ENCODE data around the gene TTC34.
"Not testable (repeated sequence)": the region's sequence is repeated elsewhere in the genome, so short reads cannot be mapped to it uniquely, and the experiment has no call there.

TTC34 gene

DNA sequence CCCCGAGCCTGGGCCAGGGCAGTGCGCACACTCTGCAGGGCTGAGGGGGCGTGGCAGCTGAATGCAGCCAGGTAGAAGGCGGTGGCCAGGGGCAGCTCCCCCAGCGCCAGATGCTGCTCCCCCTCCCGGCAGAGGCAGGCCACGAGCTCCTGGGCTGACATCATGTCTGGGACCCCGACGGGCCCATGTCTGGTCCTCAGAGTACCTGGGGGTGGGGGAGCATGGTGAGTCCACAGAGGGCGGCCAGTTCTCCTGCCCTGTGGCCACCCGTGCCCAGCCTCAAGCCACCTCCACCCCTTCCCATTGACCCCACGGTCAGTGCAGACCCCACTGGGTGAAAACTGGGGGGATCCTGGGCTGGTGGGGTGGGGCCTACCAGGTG lies 838 bp downstream of the TTC34 start:
- peaks cover 5% of the 10 kb centered on the region for H3K9me3 Mint-ChIP-seq
- no peak overlapping the region for H3K27ac Mint-ChIP-seq
- no peak overlapping the region for H3K4me3 Mint-ChIP-seq
- CTCF ChIA-PET, result interaction anchor here (0.6 to 2.1 kb wide), 4 partner anchors 13 to 419 kb away, joined by 3 to 6 read pairs (median 4); no protein-coding TSS in a partner anchor
- DNase-seq, result no peak
- peaks cover 14% of the 10 kb centered on the region for H3K27me3 Mint-ChIP-seq
- H3K4me1 Mint-ChIP-seq, result peaks cover 3% of the 10 kb centered on the region
- H3K36me3 Mint-ChIP-seq, result no peaks in the 10 kb centered on the region

DNA sequence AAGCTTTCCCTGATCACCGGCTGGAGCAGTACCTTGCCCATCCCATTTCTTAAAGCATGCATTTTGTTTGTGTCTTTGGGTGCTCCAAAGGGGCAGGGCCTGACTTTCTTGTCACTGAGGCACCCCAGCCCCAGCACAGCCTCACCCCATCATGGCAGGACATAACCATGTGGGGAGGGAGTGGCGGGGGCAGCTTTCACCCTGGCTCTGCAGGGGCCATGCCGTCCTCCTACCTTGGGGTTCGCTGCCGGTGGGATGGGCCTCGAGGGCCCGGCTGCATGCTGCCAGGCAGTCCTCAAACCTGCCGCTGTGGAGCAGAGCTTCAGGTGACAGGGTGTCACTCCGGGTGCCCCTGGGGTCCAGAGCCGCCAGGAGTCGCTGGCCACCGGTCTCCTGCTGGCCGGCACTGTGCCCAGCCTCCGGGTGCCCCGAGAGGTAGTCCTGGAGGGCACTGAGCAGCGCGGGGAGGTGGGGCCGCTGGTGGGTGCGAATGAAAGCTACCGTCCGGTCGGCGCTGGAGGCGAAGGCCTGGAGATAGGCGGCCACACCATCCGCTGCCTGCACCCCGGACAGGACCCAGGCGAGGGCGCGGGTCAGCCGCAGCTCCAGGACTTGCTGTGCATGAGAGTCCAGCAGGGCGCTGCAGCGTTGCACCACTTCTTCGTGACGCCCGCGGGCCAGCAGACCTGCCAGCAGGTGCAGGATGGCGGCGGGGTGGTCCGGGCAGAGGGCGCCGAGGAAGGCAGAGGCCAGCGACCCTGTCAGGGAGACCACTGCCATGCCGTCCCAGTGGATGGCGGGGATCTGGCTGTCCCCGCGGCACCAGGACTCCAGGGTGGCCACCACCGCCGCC lies 1.5 kb downstream of the TTC34 start:
- Mint-ChIP-seq H3K4me3 (no peak overlapping the region), H3K9me3 (peaks cover 10% of the 10 kb centered on the region), H3K36me3 (no peaks in the 10 kb centered on the region), H3K4me1 (peaks cover 3% of the 10 kb centered on the region), H3K27ac (no peak overlapping the region), H3K27me3 (peaks cover 14% of the 10 kb centered on the region)
- DNase-seq, result no peak
- CTCF ChIA-PET, result interaction anchor here (1.1 to 2.1 kb wide), 3 partner anchors 13 to 418 kb away, joined by 3 to 6 read pairs (median 4); no protein-coding TSS in a partner anchor

- CTCF ChIA-PET, H3K4me3 Mint-ChIP-seq, H3K36me3 Mint-ChIP-seq, DNase-seq, H3K27ac Mint-ChIP-seq, H3K4me1 Mint-ChIP-seq: not testable (repeated sequence)
- Mint-ChIP-seq H3K9me3 (peaks cover 13% of the 10 kb centered on the region), H3K27me3 (peaks cover 14% of the 10 kb centered on the region)
These were observed 2.5 kb downstream of the TTC34 start for GRCh38 chr1:2798958-2799357.

DNA sequence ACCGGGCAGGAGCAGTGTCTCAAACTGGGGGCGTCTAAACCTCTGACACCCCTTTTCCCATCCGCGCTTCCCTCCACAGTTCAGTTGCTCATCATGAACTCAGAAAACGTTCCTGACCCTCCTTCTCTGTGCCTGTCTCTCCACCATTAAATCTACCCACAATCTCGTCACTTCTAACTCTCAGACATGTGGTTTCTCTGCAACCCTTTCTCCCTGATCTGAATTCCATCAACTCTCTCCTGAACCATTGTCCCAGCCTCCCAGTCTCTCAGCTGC lies 3.8 kb downstream of the TTC34 start:
- H3K4me1 Mint-ChIP-seq, result peaks cover 3% of the 10 kb centered on the region
- H3K27me3 Mint-ChIP-seq, result peaks cover 15% of the 10 kb centered on the region
- H3K36me3 Mint-ChIP-seq, result peaks cover 2% of the 10 kb centered on the region
- H3K27ac Mint-ChIP-seq, result no peak overlapping the region
- no peak for DNase-seq
- CTCF ChIA-PET, result no interaction called here
- peaks cover 19% of the 10 kb centered on the region for H3K9me3 Mint-ChIP-seq
- H3K4me3 Mint-ChIP-seq, result no peak overlapping the region

DNA sequence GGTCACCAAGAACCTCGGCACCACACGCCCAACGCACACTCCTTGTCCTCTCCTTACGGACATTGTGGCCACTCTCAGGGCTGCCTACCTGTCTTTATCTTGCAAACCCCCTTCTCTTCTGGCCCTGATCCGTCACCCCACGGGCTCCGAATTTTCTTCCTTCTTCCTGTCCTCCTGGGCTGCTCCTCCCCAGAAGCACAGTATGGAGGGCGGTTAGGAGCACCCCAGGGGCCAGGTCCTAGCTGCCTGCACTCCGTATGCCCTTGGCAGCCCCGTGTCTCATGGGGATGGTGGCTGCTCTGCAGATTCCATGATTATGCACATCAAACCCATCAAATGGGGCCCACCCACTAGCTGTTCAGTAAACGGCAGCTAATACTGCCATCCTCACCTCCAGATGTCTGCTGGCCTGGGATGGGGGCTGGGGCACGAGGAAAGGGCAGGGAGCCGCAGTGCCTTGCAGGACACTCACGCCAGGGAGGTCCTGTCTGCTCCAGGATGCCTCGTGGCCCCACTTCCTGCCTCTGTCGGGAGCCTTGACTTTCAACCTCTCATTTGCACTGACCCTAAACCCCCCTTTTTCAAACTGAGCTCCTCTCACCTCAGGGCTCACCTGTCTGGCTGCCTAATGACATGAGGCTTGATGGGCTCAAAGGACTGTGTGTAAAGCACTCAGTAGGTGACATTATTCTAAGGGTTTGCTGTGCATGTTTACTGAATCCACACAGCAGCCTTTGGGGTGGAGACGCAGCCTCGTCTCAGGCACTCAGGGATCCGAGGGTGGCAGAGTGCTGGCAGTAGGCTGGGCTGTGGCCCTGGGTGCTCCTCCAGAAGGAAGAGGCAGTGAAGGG lies 4.4 kb downstream of the TTC34 start:
- Mint-ChIP-seq H3K36me3 (peaks cover 2% of the 10 kb centered on the region), H3K27ac (no peak overlapping the region), H3K4me3 (no peak overlapping the region), H3K9me3 (peaks cover 25% of the 10 kb centered on the region), H3K27me3 (peaks cover 19% of the 10 kb centered on the region), H3K4me1 (peaks cover 3% of the 10 kb centered on the region)
- peak; percentile 8 for DNase-seq
- CTCF ChIA-PET, result no interaction called here

GRCh38 chr1:2795926-2796325 lies 5.6 kb downstream of the TTC34 start:
- H3K4me1 Mint-ChIP-seq, result no peaks in the 10 kb centered on the region
- H3K27me3 Mint-ChIP-seq, result peaks cover 30% of the 10 kb centered on the region
- CTCF ChIA-PET, result interaction anchor here (1.2 kb wide), 1 partner anchor 11 kb away, joined by 3 read pairs; no protein-coding TSS in a partner anchor
- H3K9me3 Mint-ChIP-seq, result peaks cover 27% of the 10 kb centered on the region
- peaks cover 2% of the 10 kb centered on the region for H3K36me3 Mint-ChIP-seq
- no peak overlapping the region for H3K27ac Mint-ChIP-seq
- DNase-seq, result peak; percentile 5
- H3K4me3 Mint-ChIP-seq, result no peak overlapping the region

DNA sequence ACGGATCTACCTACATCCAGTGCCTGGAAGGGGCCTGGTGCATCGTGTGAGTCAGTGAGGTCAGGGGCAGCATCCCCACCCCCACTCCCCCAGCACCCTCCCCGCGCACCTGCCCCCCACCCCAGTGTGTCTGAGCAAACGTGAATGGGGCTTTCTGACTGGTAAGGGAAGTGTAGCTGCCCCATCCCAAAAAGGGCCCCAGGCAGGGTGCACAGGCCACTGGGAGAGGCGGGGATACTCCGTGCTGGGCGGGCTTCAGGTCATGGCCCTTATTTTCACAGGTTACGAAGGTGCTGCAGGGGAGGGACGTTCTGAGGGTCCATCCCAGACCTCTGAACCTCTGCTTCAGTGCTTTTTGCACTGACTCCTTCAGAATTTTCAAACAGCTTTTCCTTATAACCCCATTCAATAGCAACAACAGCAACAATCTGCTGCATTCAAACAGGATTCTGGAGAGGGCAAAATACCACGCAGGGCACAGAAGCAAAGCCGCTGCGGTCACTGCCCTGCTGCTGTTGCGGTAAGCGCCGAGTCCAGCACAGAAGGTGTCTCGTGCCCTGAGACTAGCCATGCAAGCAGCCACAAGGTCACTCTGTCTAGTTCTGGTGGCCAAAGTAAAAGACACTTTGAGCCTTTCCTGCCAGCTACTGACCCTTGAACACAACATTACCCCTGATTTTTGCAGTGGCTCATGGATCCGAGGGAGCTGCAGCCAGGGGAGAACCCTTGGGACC lies 10.3 kb downstream of the TTC34 start:
- DNase-seq, result peak; percentile 10
- Mint-ChIP-seq H3K9me3 (peaks cover 27% of the 10 kb centered on the region), H3K36me3 (peaks cover 2% of the 10 kb centered on the region), H3K27me3 (peaks cover 61% of the 10 kb centered on the region), H3K4me1 (peaks cover 14% of the 10 kb centered on the region), H3K4me3 (no peak overlapping the region), H3K27ac (no peak overlapping the region)
- CTCF ChIA-PET, result no interaction called here

- Mint-ChIP-seq H3K9me3 (peaks cover 17% of the 10 kb centered on the region), H3K4me1 (peaks cover 14% of the 10 kb centered on the region), H3K27ac (no peak overlapping the region), H3K36me3 (peaks cover 2% of the 10 kb centered on the region), H3K27me3 (peaks cover 61% of the 10 kb centered on the region), H3K4me3 (no peak overlapping the region)
- peak; percentile 19 for DNase-seq
- CTCF ChIA-PET, result interaction anchor here (0.9 kb wide), 1 partner anchor 235 kb away, joined by 3 read pairs; no protein-coding TSS in a partner anchor
These were observed 11.4 kb downstream of the TTC34 start for GRCh38 chr1:2789986-2790581.

DNA sequence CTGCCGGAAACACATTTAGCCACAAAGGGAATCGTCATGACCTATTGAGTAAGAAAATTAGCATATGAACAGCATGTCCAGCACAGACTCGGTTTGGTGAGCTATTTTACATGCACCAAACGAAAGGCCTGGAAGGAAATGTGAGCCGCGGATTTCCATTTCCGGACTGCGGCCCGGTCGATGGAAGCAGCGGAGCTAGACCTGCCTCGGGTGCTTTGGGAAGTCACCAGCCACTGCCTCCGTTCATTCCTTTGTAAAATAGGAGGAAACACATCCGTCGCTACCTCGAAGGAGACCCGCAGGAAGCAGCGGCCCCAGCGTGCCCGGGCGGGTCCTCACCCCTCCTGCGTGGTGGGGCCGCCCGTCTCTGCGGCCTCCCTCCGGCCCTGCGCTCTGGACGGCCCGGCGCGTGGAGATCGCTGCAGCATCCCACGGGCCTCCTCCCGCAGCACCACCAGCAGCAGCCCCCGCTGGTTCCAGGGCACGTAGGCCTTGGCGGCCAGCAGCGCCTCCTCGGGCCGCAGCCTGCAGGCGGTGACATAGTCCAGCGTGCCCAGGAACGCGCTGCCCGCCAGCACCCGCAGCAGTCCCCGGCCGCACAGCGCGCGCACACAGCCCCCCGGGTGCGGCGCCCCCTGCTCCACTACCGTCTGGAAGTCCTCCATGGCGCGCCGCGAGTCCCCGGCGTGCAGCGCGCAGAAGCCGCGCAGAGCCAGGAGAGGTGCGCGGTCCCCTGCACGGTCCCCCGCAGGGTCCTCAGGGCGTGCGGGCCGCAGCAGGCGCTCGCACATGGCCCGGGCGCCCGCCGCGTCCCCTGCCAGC lies 12.1 kb downstream of the TTC34 start:
- H3K36me3 Mint-ChIP-seq, result peaks cover 2% of the 10 kb centered on the region
- peaks cover 15% of the 10 kb centered on the region for H3K9me3 Mint-ChIP-seq
- peak; percentile 24 for DNase-seq
- H3K27ac Mint-ChIP-seq, result no peak overlapping the region
- peak overlapping the region; percentile 28 for H3K4me3 Mint-ChIP-seq
- H3K4me1 Mint-ChIP-seq, result peaks cover 14% of the 10 kb centered on the region
- CTCF ChIA-PET, result interaction anchor here (0.9 to 1.1 kb wide), 3 partner anchors 233 to 506 kb away, joined by 3 read pairs; partner anchors contain the start of gene TNFRSF14
- peaks cover 61% of the 10 kb centered on the region for H3K27me3 Mint-ChIP-seq

DNA sequence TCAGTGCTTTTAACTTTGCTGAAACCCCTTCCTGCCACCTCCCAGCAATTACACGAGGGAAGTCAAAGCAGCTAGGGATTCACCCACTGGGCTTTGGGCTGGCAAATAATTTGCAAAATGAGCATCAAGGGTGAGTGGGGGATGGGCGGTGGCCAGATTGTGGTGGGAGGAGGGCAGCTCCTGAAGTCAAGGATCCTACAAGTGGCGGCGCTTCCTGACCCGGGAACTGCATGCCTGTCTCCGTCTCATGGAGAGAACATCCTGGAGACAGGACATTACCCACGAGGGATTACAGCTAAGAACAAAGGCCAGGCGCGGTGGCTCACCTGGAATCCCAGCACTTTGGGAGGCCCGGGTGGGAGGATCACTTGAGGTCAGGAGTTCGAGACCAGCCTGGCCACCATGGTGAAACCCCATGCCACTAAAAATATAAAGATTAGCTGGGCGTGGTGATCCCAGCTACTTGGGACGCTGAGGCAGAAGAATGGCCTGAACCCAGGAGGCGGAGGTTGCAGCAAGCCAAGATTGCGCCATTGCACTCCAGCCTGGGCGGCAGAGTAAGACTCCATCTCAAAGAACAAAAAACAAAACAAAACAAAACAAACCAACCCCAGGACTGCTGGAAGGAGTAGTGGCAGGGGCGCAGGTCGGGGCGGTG lies 12.9 kb downstream of the TTC34 start:
- H3K4me1 Mint-ChIP-seq, result peaks cover 14% of the 10 kb centered on the region
- H3K27me3 Mint-ChIP-seq, result peaks cover 62% of the 10 kb centered on the region
- peak overlapping the region; percentile 28 for H3K4me3 Mint-ChIP-seq
- peaks cover 12% of the 10 kb centered on the region for H3K9me3 Mint-ChIP-seq
- DNase-seq, result peak; percentile 17
- H3K36me3 Mint-ChIP-seq, result peaks cover 1% of the 10 kb centered on the region
- CTCF ChIA-PET, result interaction anchor here (1.0 to 1.1 kb wide), 2 partner anchors 233 to 507 kb away, joined by 3 read pairs; partner anchors contain the start of gene TNFRSF14
- no peak overlapping the region for H3K27ac Mint-ChIP-seq

- Mint-ChIP-seq H3K9me3 (peaks cover 8% of the 10 kb centered on the region), H3K36me3 (no peaks in the 10 kb centered on the region), H3K27me3 (peaks cover 71% of the 10 kb centered on the region), H3K27ac (no peak overlapping the region), H3K4me3 (no peak overlapping the region), H3K4me1 (peaks cover 14% of the 10 kb centered on the region)
- CTCF ChIA-PET, result interaction anchor here (0.6 to 2.4 kb wide), 7 partner anchors 9 to 373 kb away, joined by 3 to 9 read pairs (median 3); partner anchors contain the start of gene TNFRSF14
- peak; percentile 20 for DNase-seq
These were observed 14.2 kb downstream of the TTC34 start for GRCh38 chr1:2787163-2787911.

Data from activated naive CD4-positive, alpha-beta T cell treated with anti-CD3 and anti-CD28 coated beads, Interleukin-2, amount 10 ng/mL, durations not matched to agents 7 days and 5 days (primary cell).